NCI-H82 treated with DMSO at 0.1 percent for 48 hours (cell line): ENCODE results near the gene GPR78.

Source experiments
- DNase-seq: peaks from one replicate; lab custom pipeline; 2025; ENCODE audit not compliant: unreplicated experiment; lab: John Stamatoyannopoulos, UW

Gene GPR78

DNA sequence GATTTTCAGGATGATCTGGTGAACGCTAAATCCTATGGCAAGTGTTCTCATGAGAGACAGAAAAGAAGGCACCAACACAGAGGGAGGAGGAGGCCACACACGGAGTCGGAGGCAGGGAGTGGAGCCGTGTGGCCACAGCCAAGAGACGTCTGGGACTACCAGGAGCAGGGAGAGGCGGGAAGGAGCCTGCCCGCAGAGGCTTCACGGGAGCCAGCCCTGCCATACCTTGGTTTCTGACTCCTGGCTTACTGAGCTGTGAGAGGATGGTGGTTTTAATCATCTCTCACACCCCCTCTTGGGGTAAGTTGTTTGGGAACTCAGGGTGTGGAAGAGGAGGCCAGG is 33.5 kb upstream of the GPR78 start:
- no peak for DNase-seq

DNA sequence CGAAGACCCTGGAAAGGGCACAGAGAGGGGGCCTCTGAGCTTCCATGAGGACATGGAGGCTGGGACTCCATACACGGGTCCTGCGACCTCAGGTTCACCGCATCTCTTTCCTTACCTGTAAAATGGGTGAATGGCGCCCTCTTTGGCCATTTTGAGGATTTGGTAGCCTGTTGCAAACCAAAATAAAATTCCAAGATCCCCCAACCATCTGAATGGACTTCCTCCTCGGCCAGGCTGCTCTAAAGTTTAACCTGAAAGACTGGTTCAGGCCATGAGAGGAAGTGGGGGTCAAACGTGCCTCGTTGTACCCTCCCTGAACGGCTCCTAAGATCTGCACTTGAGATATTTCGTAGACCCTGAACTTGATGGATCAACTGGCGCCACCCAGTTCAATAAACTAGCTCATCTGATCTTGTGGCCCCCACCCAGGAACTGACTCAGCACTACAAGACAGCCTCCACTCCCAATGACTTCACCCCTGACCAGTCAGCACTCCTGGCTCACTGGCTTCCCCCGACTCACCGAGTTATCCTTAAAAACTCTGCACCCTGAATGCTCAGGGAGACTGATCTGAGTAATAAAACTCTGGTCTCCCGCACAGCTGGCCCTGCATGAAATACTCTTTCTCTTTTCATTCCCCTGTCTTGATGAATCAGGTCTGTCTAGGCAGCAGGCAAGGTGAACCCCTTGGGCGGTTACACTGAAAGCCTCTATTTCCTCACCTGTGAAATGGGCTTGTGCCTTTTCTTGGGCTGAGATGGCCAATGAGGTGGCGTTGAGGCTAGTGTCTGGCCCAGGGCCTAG is 32.9 kb upstream of the GPR78 start:
- DNase-seq: no peak

DNA sequence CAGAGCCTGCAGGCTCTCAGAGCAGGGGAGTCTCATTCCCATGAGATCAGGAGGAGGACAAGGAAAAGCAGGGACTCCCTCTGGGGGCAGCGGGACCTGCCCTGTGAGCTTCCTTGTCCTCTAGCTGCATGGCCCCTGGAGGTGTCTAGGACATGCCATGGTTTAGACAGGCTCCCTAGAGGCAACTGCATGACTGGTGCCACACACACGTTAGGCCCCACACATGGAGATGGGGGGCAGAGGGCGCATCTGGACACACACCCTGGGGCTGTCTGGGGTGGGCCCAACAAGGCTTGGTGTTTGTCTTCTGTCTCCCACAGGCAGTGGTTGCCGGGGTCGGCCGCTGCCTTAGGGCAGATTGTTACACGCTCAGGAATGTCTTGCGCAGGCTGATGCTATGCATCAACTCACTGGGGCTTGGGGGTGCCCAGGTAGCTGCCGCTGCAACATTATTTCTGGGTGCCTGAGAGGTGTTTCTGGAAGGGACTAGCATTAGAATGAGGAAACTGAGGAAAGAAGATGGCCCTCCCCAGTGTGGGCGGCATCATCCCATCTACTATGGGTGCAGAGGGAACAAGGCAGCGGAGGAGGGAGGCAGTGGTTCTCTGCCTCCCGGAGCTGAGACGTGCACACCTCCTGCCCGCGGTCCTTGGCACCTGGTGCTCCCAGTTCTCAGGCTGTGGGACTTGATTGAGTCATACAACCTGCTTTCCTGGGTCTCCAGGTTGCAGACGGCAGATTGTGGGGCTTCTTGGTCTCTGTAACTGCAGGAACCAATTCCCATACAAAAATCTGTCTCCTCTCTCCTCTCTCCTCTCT is 32.1 kb upstream of the GPR78 start:
- DNase-seq: no peak

- DNase-seq: no peak
Observed at GRCh38 chr4:8548731-8549351, 31.4 kb upstream of the GPR78 start.

DNA sequence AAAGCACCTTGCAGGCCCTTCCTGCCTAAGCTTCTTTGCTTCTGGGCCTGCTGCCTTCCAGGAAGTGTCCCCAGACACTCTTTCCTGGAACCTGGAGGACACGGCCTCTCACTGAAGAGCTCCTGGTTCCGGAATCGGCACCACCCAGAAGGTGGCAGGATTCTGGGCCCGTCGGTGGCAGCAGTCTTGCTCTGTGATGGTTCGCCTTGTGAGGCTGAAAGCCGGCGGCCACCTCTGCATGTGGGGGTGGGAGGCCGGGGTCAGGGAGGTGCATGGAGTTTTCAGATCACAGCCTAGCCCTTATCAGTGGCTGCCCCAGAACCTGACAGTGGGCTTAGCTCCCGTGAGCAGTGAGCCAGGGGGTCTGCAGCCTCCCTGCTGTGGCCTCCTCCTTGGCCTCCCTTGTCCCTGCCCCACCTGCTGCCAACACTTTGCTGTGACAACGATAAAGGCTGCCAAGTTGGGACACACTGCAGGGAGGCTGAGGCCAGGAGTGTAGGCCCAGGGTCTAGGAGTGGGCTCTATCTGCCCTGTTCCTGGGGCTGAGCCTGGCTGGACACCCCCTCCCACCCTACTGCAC is 30.8 kb upstream of the GPR78 start:
- DNase-seq: no peak

- DNase-seq: no peak
Observed at GRCh38 chr4:8550691-8551090, 29.5 kb upstream of the GPR78 start.

DNA sequence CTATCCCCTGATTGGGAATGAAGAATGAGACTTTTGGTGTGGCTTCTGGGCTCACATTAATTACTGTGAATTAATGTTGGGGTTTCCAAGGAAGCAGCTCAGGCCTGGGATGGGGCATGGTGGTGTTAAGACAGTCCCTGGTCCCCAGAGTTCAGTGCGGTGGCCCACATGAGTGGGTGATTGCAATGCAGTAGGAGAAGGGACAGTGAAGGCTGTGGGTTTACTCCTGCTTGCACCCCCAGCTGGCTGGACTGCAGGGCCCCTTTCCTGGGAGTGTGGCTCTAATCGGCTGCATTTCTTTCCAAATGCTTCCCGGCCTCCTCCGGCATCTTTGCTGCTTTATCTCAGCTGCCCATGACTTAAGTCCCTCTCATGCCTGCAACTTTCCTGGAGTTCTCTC is 28.2 kb upstream of the GPR78 start:
- DNase-seq: no peak

- DNase-seq: no peak
Observed at GRCh38 chr4:8552581-8553205, 27.5 kb upstream of the GPR78 start.

GRCh38 chr4:8553216-8553615 is 27.0 kb upstream of the GPR78 start:
- no peak for DNase-seq

DNA sequence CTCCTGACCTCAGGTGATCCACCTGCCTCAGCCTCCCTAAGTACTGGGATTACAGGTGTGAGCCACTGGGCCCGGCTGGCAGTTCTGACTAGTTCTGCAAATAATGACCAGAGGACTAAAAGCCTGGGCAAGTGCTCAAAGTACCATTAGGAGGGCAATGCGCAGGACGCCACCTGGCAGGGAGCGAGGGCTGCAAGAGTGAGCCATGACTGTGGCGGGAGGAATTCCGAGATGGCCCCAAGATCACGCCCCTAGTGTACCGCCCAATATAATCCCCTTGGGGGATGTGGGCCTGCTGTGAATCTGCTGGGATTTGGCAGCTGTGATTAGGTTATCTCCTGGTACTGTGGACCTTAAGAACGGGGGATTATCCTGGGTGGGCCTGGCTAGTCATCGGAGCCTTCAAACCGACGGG is 26.2 kb upstream of the GPR78 start:
- no peak for DNase-seq

- DNase-seq: no peak
Observed at GRCh38 chr4:8554555-8555100, 25.6 kb upstream of the GPR78 start.

DNA sequence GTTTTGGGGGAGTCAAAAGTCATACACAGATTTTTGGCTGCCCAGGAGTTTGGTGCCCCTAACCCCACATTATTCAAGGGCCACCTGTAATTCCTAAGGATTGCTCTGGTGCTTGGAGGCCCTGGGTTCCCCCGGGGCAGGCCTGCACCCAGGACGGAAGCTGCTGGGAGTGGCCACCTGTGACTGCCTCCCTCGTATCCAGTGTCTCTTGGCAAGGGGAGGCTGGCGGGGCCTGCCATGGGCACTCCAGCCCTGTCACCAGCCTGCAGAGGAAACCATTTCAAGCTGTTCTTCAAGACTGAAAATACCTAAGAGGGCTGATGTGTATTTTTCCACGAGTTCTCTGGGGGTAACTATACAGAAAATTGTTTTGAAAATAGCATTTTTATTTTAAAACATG is 24.5 kb upstream of the GPR78 start:
- DNase-seq: no peak

DNA sequence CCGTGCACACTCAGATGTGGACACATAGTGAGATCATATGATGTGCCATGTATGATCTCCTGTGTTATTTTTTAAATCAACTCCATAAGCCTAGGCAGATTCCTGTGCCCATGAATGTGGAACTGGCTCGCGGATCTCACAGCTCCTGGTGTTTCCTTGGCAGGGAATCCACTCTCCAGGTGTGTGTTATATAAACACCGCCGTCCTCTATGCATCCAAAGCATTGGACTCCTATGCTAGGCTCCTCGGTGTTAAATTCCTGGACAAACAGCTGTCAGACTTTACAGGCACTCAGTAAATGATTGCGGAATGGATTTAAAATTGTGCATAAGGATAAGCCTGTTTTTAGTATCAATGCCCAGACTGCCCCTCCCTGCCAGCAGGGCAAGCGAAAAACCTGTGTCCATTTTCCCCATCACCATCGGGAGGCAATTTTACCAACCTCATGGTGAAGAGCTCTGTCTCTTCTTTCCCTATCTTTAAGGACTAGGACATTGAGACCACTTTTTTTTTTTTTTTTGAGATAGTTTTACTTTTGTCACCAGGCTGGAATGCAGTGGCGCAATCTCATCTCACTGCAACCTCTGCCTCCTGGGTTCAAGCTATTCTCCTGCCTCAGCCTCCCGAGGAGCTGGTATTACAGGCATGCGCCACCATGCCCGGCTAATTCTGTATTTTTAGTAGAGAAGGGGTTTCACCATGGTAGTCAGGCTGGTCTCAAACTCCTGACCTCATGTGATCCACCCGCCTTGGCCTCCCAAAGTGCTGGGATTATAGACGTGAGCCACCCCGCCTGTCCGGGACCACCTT is 23.6 kb upstream of the GPR78 start:
- DNase-seq: no peak

GRCh38 chr4:8557151-8558076 is 22.8 kb upstream of the GPR78 start:
- DNase-seq: no peak

- no peak for DNase-seq
Observed at GRCh38 chr4:8558080-8558960, 21.9 kb upstream of the GPR78 start.

GRCh38 chr4:8559011-8559410 is 21.2 kb upstream of the GPR78 start:
- DNase-seq: no peak

- no peak for DNase-seq
Observed at GRCh38 chr4:8559524-8560264, 20.5 kb upstream of the GPR78 start.
